ENCODE measurements around the gene MAPKBP1.

GRCh38 chr15:41832875-41833274 is 58.6 kb downstream of the MAPKBP1 start:
- TF ChIP-seq GATA3 (IDR thresholded peaks at IDR 0.05; ENCODE audit: low read depth, low read length) (no peak), GATA2 (IDR thresholded peaks at IDR 0.05; ENCODE audit: low read depth, low read length) (no peak)

Measured in SH-SY5Y (cell line).